Measurements from ENCODE around the gene GPT2.
A peak's percentile ranks its signal among the peaks of the same experiment; 100 is the strongest.

Gene GPT2

GRCh38 chr16:46883690-46884512 is at the start of gene GPT2:
Gene GPT2, plus strand, starts transcription at chr16:46884362. Its CDS starts 354 bp downstream, at chr16:46884716.
- peak; percentile 98 for DNase-seq (ENCODE audit: low read depth)

DNA sequence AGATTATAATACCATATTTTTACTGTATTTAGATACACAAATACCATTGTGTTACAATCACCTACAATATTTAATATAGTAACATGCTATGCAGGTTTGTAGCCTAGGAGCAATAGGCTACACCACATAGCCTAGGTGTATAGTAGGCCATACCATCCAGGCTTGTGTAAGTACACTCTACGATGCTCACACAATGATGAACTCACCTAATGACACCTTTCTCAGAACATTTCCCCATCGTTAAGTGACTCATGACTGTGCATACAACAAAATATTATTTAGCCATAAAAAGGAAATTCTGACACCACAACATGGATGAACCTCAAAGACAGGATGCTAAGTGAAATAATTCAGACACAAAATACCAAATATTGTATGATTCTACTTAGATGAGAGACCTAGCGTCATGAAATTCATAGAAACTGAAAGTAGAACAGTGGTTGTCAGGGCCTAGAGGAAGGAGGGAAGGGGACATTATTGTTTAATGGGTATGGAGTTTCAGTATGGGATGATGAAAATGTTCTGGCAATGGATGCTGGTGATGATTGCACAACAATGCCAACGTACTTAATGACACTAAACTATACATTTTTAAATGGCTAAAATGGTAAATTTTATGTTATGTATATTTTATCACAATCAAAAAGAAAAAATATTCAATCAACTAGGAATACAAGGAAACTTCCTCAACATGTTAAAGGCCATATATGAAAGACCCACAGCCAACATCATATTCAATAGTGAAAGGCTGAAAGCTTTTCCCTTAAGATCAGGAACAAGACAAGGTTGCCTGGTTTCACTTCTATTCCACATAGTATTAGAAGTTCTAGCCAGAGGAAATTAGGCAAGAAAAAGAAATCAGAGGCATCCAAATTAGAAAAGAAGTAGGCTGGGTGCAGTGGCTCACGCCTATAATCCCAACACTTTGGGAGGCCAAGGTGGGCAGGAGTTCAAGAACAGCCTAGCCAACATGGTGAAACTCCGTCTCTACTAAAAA is 47.3 kb upstream of the GPT2 start:
- no peak for DNase-seq (ENCODE audit: low read depth)

DNA sequence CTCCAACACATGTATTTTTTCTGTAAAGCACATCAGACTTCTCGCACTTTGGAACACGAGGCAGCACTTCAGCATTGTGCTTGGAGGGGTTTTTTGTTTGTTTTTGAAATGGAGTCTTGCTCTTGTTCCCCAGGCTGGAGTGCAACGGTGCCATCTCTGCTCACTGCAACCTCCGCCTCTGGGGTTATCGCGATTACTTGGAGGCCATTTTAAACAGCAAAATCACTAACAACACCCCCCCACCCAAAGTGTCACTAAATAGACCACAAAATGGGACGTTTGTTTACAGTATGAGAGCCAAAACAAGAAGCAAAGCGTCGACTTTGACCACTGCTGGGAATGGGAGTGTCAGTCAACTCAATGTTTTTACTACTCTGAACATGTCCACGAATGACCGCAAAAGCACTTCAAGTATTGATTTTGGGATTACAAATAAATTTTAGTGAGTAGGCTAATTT is 44.1 kb upstream of the GPT2 start:
- DNase-seq (ENCODE audit: low read depth): no peak

- DNase-seq (ENCODE audit: low read depth): no peak
These were observed 41.8 kb upstream of the GPT2 start for GRCh38 chr16:46842192-46842895.

GRCh38 chr16:46843898-46844642 is 40.1 kb upstream of the GPT2 start:
- no peak for DNase-seq (ENCODE audit: low read depth)

- DNase-seq (ENCODE audit: low read depth): no peak
These were observed 39.4 kb upstream of the GPT2 start for GRCh38 chr16:46844771-46845170.

DNA sequence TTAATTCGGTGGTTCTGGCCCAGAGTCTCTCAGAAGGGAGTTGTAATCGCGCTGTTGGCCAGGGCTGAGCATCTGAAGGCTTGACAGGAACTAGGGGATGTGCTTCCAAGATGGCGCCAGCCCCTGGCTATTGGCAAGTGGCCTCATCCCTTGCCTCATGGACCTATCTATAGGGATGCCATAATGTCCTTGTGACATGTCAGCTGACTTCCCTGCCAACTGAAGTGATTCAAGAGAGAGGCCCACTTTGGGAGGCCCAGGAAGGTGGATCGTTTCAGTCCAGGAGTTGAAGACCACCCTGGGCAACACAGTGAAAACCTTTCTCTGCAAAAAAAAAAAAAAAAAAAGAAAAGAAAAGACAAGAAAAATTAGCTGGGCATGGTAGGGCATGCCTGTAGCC is 38.2 kb upstream of the GPT2 start:
- DNase-seq (ENCODE audit: low read depth): no peak

GRCh38 chr16:46848768-46849764 is 35.1 kb upstream of the GPT2 start:
- DNase-seq (ENCODE audit: low read depth): no peak

DNA sequence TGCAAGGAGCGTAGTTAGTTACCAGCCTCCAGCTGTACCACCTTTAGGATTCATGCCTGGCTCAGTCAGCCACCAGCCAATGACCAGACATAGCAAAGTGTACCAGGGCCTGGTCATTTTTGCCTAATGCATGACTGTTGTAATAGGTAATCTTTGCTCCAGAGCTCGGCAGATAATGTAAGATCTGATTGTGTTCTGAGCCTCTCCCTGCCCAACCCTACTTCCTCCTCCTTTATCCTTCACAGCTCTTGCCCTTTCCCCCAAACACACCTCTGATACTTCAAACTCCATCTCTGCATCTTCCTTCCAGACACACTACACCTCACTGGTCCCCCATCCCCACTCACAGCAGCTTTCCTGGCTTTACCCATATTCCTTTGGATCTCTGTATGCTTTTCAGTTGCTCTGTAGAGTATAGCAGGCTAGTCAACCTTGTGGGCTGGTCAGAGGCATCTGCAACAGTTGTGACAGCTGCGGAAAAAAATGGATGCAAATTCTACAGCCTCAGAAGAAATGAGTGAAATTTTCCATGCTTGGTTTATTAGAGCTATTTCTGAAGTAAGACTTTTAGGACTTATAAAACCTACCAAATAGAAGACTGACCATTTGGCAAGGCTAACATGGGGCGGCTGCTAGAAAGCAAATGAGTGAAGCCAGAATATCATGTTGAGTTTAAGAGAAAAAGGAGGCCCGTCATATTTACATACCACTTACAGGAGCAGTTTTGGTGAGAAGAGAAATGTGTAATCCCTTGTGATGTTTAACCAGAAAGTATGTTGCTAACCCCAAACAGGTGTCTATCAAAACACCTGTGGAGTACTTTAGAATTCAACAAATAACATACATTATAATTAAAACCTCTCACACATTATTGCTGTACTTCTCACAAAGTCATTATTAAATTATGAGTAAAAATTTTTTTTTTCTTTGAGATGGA is 33.3 kb upstream of the GPT2 start:
- no peak for DNase-seq (ENCODE audit: low read depth)

- no peak for DNase-seq (ENCODE audit: low read depth)
These were observed 32.0 kb upstream of the GPT2 start for GRCh38 chr16:46852130-46852529.

GRCh38 chr16:46853713-46854443 is 30.3 kb upstream of the GPT2 start:
- DNase-seq (ENCODE audit: low read depth): peak; percentile 76

DNA sequence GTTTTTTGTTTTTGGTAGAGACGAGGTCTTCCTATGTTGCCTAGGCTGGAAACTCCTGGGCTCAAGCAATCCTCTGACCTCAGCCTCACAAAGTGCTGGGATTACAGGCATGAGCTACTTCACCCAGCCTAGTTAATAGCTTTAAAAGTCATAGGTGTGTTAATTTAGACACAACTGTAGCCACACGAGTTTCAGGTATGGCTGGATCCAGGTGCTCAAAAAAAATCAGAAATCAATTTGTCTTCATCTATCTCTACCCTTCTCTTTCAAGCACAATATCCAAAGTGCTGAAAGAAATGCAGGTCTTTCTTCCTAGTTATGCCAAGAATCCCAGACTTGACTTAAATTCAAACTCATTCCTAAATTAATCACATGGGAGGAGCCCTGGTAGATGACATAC is 29.3 kb upstream of the GPT2 start:
- DNase-seq (ENCODE audit: low read depth): no peak

- DNase-seq (ENCODE audit: low read depth): no peak
These were observed 28.8 kb upstream of the GPT2 start for GRCh38 chr16:46855389-46855788.

GRCh38 chr16:46857368-46857945 is 26.7 kb upstream of the GPT2 start:
- DNase-seq (ENCODE audit: low read depth): peak; percentile 77

DNA sequence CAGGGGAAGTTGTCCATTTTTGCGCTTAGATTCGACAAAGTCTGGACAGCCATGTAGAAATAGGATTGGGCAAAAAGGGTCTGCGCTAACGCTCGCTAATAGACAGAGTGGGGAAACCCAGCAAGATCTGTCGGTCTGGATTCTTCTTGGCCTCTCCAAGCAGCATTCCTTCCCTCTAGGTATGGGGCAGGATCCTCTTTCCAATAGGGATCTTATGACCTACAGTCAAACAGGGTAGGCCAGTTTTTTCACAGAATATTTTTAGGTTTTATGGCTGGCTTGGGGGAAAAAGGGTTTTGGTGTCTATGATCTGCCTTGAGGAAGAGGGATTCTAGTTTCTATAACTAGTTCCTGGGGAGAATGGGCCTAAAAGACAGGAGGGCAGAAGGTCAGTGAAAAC is 26.0 kb upstream of the GPT2 start:
- DNase-seq (ENCODE audit: low read depth): no peak

DNA sequence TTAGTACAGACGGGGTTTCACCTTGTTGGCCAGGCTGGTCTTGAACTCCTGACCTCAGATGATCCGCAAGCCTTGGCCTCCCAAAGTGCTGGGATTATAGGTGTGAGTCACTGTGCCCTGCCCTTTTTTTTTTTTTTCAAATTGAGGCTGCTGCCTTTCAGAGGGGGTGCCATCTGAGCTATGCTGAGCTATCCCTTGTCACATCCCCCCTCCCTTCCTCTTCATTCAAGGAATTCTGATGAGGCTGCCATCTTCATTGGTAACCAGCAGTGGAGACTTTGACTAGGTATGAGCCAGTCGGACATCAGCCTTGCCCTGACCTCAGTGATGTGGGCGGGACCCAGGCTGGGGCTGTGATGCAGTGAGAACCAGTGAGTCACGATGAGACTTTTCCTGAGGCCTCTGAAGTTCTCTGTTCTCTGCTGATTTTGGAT is 24.4 kb upstream of the GPT2 start:
- DNase-seq (ENCODE audit: low read depth): peak; percentile 97

DNA sequence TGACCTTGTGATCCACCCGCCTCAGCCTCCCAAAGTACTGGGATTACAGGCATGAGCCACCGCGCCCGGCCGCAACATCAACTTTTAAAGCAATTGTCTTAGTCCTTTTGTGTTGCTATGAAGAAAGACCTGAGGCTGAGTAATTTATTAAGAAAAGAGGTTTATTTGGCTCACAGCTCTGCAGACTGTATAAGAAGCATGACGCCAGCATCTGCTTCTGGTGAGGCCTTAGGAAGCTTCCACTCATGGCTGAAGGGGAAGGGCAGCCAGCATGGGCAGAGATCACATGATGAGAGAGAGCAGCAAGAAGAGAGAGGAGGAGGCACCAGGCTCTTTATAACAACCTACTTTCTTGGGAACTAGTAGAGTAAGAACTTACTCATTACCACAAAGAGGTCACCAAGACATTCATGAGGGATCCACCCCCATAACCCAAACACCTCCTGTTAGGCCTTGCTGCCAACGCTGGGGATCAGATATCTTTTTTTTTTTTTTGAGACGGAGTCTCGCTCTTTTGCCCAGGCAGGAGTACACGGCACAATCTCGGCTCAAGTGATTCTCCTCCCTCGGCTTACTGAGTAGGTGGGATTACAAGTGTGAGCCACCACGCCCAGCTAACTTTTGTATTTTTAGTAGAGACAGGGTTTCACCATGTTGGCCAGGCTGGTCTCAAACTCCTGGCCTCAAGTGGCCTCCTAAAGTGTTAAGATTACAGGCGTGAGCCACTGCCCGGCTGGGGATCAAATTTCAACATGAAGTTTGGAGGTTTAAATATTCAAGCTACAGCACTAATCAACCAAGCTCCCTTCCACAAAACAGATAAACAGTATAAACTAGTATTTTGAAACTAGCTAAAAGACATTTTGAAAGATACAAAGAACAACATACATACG is 21.4 kb upstream of the GPT2 start:
- DNase-seq (ENCODE audit: low read depth): peak; percentile 74

All from ELR (cell line).